SK-N-SH (cell line): ENCODE results near the gene ZNF532. TPM values are rescaled to one million over a fixed set of nuclear protein-coding genes. Genes with fewer than 3 reads are reported as not detected.

Experiments used
- CTCF ChIA-PET: fragments of 300-600, 350-600 bp; formaldehyde crosslinking; extraction: SDS; loops from one replicate; lab custom pipeline; 2021; lab: Yijun Ruan, JAX
- POLR2A ChIA-PET: fragments of 350-600 bp; sonication (Branson Sonifier 250); formaldehyde crosslinking; extraction: SDS; loops from one replicate; lab custom pipeline; 2020; ENCODE audit warnings: antibody characterized with exemption, inconsistent platforms; lab: Yijun Ruan, JAX
- DNase-seq: peaks from one replicate; pipeline ENCODE4 v3.0.0; 2012
- H2AFZ ChIP-seq: fragments of 200-600 bp; sonication (generic); 2 replicates; pipeline ENCODE4 v1.8.1; 2016; ENCODE audit warnings: antibody characterized with exemption, mild to moderate bottlenecking, low read depth
- H3F3A ChIP-seq: fragments of 200-600 bp; sonication (generic); replicated peaks from 2 replicates; pipeline ENCODE3; 2016; ENCODE audit warnings: antibody characterized with exemption, mild to moderate bottlenecking; ENCODE audit not compliant: insufficient read depth
- H3K27ac ChIP-seq, 2 experiments: fragments of 200-500 bp in 1 of 2; fragments of 200-600 bp in 1 of 2; sonication (Bioruptor generic) in 1 of 2; sonication (generic), shearing (Covaris generic) in 1 of 2; 2 replicates each; pipeline versions ENCODE4 v1.5.1 to v1.6.1; 2014 to 2016; ENCODE audit warnings: low read depth in 2 of 2, inconsistent platforms in 1 of 2, low read length in 1 of 2, mild to moderate bottlenecking in 1 of 2, mixed read lengths in 1 of 2
- H3K27me3 ChIP-seq: fragments of 200-600 bp; sonication (generic), shearing (Covaris generic); 2 replicates; pipeline ENCODE4 v1.6.1; 2016; ENCODE audit warnings: mixed run types; ENCODE audit not compliant: insufficient read depth
- H3K36me3 ChIP-seq, 2 experiments: fragments of 200-500 bp in 1 of 2; fragments of 200-600 bp in 1 of 2; sonication (Bioruptor generic) in 1 of 2; sonication (generic) in 1 of 2; replicated peaks in 1 of 2; 2 replicates each; pipeline versions ENCODE3 to v1.5.1; 2014 to 2016; ENCODE audit warnings: low read length in 1 of 2, mild to moderate bottlenecking in 1 of 2; ENCODE audit not compliant: insufficient read depth in 2 of 2, control insufficient read depth in 1 of 2
- H3K4me1 ChIP-seq, 2 experiments: fragments of 200-500 bp in 1 of 2; fragments of 200-600 bp in 1 of 2; sonication (Bioruptor generic) in 1 of 2; sonication (generic), shearing (Covaris generic) in 1 of 2; 2 replicates each; pipeline versions ENCODE4 v1.5.1 to v1.6.1; 2014 to 2016; ENCODE audit warnings: low read depth in 1 of 2, low read length in 1 of 2, mixed run types in 1 of 2; ENCODE audit not compliant: insufficient read depth in 2 of 2, control insufficient read depth in 1 of 2
- H3K4me2 ChIP-seq: fragments of 200-600 bp; sonication (generic), shearing (Covaris generic); 2 replicates; pipeline ENCODE4 v1.6.1; 2017; ENCODE audit warnings: mixed run types
- H3K4me3 ChIP-seq, 2 experiments: fragments of 200-500 bp in 1 of 2; fragments of 200-600 bp in 1 of 2; sonication (Bioruptor generic) in 1 of 2; sonication (generic), shearing (Covaris generic) in 1 of 2; 2 replicates each; pipeline versions ENCODE4 v1.5.1 to v1.8.1; 2014 to 2016; ENCODE audit warnings: low read depth in 2 of 2, inconsistent platforms in 1 of 2, low read length in 1 of 2, mild to moderate bottlenecking in 1 of 2, mixed read lengths in 1 of 2, moderate library complexity in 1 of 2
- H3K79me2 ChIP-seq: fragments of 200-600 bp; sonication (generic); 2 replicates; pipeline ENCODE4 v1.8.1; 2017; ENCODE audit warnings: mild to moderate bottlenecking; ENCODE audit not compliant: insufficient read depth
- H3K9ac ChIP-seq: fragments of 200-600 bp; sonication (generic); 2 replicates; pipeline ENCODE4 v1.6.1; 2017; ENCODE audit warnings: mixed run types
- H3K9me2 ChIP-seq: fragments of 200-600 bp; sonication (generic); 2 replicates; pipeline ENCODE4 v1.6.1; 2017; ENCODE audit warnings: mixed run types
- H3K9me3 ChIP-seq: fragments of 200-600 bp; sonication (generic); 2 replicates; pipeline ENCODE4 v1.6.1; 2017; ENCODE audit warnings: mixed run types, mild to moderate bottlenecking, moderate library complexity
- H4K20me1 ChIP-seq: fragments of 200-600 bp; sonication (generic); 2 replicates; pipeline ENCODE4 v1.6.1; 2017; ENCODE audit warnings: mild to moderate bottlenecking, mixed run types; ENCODE audit not compliant: insufficient read depth
- EZH2phosphoT487 ChIP-seq: fragments of 200-600 bp; sonication (generic); IDR thresholded peaks from 2 replicates; pipeline ENCODE4 v1.6.1; 2017; ENCODE audit warnings: low read depth, mixed run types, mild to moderate bottlenecking, antibody characterized with exemption, moderate library complexity, borderline replicate concordance
- FOSL2 ChIP-seq: IDR thresholded peaks from 2 replicates; pipeline ENCODE4 v1.4.0; 2012; ENCODE audit warnings: low read depth, mild to moderate bottlenecking, moderate library complexity, borderline replicate concordance
- MEF2A ChIP-seq: IDR thresholded peaks from 2 replicates; pipeline ENCODE4 v1.4.0; 2012; ENCODE audit warnings: low read depth, borderline replicate concordance
- NFIC ChIP-seq: IDR thresholded peaks from 2 replicates; pipeline ENCODE4 v1.4.0; 2012; ENCODE audit warnings: borderline replicate concordance
- NRF1 ChIP-seq: IDR thresholded peaks from 2 replicates; pipeline ENCODE4 v1.6.1; 2012; ENCODE audit warnings: low read depth, mild to moderate bottlenecking, low read length
- POLR2AphosphoS5 ChIP-seq: IDR thresholded peaks from 2 replicates; pipeline ENCODE4 v1.6.1; 2012; ENCODE audit warnings: low read depth, low read length
- RAD21 ChIP-seq: IDR thresholded peaks from 2 replicates; pipeline ENCODE4 v1.6.1; 2012; ENCODE audit warnings: mild to moderate bottlenecking, low read length
- RCOR1 ChIP-seq: fragments of 150-350 bp; IDR thresholded peaks from 2 replicates; pipeline ENCODE4 v1.6.1; 2017; ENCODE audit warnings: antibody characterized with exemption, low read length
- RFX5 ChIP-seq: IDR thresholded peaks from 2 replicates; pipeline ENCODE4 v1.6.1; 2012; ENCODE audit warnings: mild to moderate bottlenecking, improper control_type of control experiment, low read length
- RXRA ChIP-seq: IDR thresholded peaks from 2 replicates; pipeline ENCODE4 v1.4.0; 2012; ENCODE audit warnings: low read depth, mild to moderate bottlenecking, borderline replicate concordance
- SIN3A ChIP-seq: IDR thresholded peaks from 2 replicates; pipeline ENCODE4 v1.6.1; 2012; ENCODE audit warnings: low read depth, mild to moderate bottlenecking, low read length, moderate library complexity, borderline replicate concordance
- SMC3 ChIP-seq: IDR thresholded peaks from 2 replicates; pipeline ENCODE4 v1.6.1; 2012; ENCODE audit warnings: low read depth, low read length, improper control_type of control experiment
- TAF1 ChIP-seq: IDR thresholded peaks from 2 replicates; pipeline ENCODE4 v1.6.1; 2012; ENCODE audit warnings: low read depth, mild to moderate bottlenecking, low read length, moderate library complexity, borderline replicate concordance
- TCF12 ChIP-seq: IDR thresholded peaks from 2 replicates; pipeline ENCODE4 v1.4.0; 2012
- YY1 ChIP-seq: IDR thresholded peaks from 2 replicates; pipeline ENCODE4 v1.4.0; 2012; ENCODE audit warnings: low read depth, mild to moderate bottlenecking
- WGBS: methylation state at CpG from one replicate; pipeline ENCODE4 v1.1.6; 2017; ENCODE audit warnings: low lambda C conversion rate; 5-methylcytosine and 5-hydroxymethylcytosine counted together
- polyA plus RNA-seq, 3 experiments: library from polyadenylated mRNA; depleted of rRNA; stranded (reverse); fragments of >200 nt; gene quantifications; 2 replicates each; pipeline ENCODE4 v1.2.3, GENCODE V29; 2012
- TF ChIP-seq, protein P1 (sequence below): fragments of 150-350 bp; IDR thresholded peaks from 2 replicates; pipeline ENCODE4 v1.6.1; 2017; ENCODE audit warnings: antibody characterized with exemption, low read length, low read depth, borderline replicate concordance
- TF ChIP-seq, protein P2 (sequence below): fragments of 200-600 bp; sonication (generic); IDR thresholded peaks from 2 replicates; pipeline ENCODE4 v1.6.1; 2017; ENCODE audit warnings: antibody characterized with exemption, mild to moderate bottlenecking, moderate library complexity

Gene ZNF532
- polyA plus RNA-seq, 1 of the 3 experiments (the other 2 are of a cell fraction), result 34.7 TPM

DNA sequence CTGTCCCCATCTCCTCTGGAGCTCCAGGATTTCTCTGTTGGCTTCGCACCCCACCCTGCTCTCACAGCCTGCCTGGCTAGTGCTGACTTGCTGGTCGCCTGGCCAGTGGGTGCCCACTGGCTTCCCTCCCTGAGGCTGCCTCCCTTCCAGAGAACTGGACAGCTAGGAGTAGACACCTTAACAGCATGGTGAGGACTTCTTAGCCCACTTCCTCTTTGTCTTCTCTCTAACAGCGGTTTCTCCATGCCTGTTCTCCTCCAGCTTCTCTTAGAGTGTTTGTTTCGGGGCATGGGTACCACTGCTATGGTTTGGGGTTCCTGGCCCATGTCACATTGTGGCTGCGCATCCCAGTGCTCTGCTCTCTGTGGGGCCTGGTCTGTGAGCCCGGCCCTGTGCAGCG, 37.1 kb downstream of the ZNF532 start:
- peaks cover 75% of the 10 kb centered on the region for H3K79me2 ChIP-seq

DNA sequence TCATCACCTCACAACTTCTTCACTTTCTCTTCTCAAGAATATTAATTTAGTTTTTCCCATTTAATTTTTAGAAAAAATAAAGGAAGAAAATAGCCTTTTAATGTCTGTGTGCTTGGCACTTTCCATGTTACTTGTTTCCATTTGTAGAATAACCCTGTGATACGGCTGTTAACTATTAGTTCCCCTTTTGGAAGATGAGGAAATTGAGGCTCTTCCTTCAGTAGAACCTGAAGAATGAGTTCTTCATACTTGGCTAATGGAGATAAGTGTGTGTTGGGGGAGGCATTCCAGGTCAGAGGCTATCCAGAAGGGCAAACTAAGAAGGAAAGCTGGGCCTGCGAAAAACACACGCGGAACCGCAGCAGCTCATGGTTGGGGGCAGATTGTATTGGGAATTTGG, 38.3 kb downstream of the ZNF532 start:
- H3K27me3 ChIP-seq, result no peaks in the 10 kb centered on the region
- no peak overlapping the region for H2AFZ ChIP-seq
- no peaks in the 10 kb centered on the region for H4K20me1 ChIP-seq
- TF ChIP-seq SMC3 (no peak), FOSL2 (no peak)
- TF ChIP-seq, protein P1, sequence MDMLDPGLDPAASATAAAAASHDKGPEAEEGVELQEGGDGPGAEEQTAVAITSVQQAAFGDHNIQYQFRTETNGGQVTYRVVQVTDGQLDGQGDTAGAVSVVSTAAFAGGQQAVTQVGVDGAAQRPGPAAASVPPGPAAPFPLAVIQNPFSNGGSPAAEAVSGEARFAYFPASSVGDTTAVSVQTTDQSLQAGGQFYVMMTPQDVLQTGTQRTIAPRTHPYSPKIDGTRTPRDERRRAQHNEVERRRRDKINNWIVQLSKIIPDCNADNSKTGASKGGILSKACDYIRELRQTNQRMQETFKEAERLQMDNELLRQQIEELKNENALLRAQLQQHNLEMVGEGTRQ, result no peak
- no peaks in the 10 kb centered on the region; a peak in 1 of 4 replicates for H3K4me1 ChIP-seq
- H3K9ac ChIP-seq, result no peak overlapping the region
- H3K9me3 ChIP-seq, result peaks cover 2% of the 10 kb centered on the region; the same call in 1 of the 2 replicates
- peaks cover 74% of the 10 kb centered on the region for H3K79me2 ChIP-seq
- no peak for DNase-seq
- ChIA-PET POLR2A (no interaction called here), CTCF (interaction anchor here (1.0 kb wide), 1 partner anchor 70 kb away, joined by 3 read pairs; no protein-coding TSS in a partner anchor)
- no peaks in the 10 kb centered on the region for H3K9me2 ChIP-seq
- H3K36me3 ChIP-seq, result peaks cover 5 to 29% of the 10 kb centered on the region in 2 experiments
- WGBS, result 94% methylated on average over 5 of the region's 5 CpGs
- no peaks in the 10 kb centered on the region for H3F3A ChIP-seq
- H3K27ac ChIP-seq, result no peak overlapping the region
- H3K4me2 ChIP-seq, result no peak overlapping the region
- no peak overlapping the region for H3K4me3 ChIP-seq

More for the DNA sequence above, 37.1 kb downstream of the ZNF532 start:
- no peak for DNase-seq
- 100% methylated on average over 6 of the region's 7 CpGs for WGBS
- Histone ChIP-seq H3K9me2 (no peaks in the 10 kb centered on the region), H3K4me2 (no peak overlapping the region), H3K9ac (no peak overlapping the region), H3K27me3 (no peaks in the 10 kb centered on the region), H3F3A (no peaks in the 10 kb centered on the region), H3K9me3 (peaks cover 6% of the 10 kb centered on the region; the same call in 1 of the 2 replicates), H2AFZ (no peak overlapping the region), H3K36me3 (peaks cover 5 to 29% of the 10 kb centered on the region in 2 experiments), H3K4me1 (no peaks in the 10 kb centered on the region; a peak in 1 of 4 replicates), H3K4me3 (no peak overlapping the region), H3K27ac (no peak overlapping the region), H4K20me1 (no peaks in the 10 kb centered on the region)
- TF ChIP-seq NRF1, result no peak
- TF ChIP-seq POLR2AphosphoS5, result no peak
- no peak for TF ChIP-seq TAF1
- TF ChIP-seq SIN3A, result no peak
- CTCF ChIA-PET, result no interaction called here
- POLR2A ChIA-PET, result interaction anchor here (0.6 kb wide), 1 partner anchor 30 kb away, joined by 3 read pairs; no protein-coding TSS in a partner anchor

DNA sequence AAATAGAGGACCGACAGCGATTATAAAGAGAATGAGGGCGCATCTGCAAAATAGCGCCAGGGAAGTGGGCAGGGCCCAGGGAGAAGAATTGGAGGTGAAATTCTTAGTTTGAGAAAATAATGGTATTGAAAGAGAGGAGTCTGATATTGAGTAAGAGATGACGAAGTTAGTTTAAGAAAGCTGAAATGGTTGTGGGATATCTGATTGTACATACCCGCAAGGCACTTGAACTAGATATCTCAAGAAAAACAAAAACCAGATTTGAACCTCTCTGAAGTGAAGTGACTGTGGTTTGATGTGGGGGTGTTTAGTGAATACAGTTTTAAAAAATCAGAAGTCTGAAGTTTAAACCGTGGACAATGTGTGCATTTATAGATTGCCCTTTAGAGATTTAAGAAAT, 38.9 kb downstream of the ZNF532 start:
- H4K20me1 ChIP-seq, result no peaks in the 10 kb centered on the region
- TF ChIP-seq, protein P2, sequence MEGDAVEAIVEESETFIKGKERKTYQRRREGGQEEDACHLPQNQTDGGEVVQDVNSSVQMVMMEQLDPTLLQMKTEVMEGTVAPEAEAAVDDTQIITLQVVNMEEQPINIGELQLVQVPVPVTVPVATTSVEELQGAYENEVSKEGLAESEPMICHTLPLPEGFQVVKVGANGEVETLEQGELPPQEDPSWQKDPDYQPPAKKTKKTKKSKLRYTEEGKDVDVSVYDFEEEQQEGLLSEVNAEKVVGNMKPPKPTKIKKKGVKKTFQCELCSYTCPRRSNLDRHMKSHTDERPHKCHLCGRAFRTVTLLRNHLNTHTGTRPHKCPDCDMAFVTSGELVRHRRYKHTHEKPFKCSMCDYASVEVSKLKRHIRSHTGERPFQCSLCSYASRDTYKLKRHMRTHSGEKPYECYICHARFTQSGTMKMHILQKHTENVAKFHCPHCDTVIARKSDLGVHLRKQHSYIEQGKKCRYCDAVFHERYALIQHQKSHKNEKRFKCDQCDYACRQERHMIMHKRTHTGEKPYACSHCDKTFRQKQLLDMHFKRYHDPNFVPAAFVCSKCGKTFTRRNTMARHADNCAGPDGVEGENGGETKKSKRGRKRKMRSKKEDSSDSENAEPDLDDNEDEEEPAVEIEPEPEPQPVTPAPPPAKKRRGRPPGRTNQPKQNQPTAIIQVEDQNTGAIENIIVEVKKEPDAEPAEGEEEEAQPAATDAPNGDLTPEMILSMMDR, result no peak
- no peak for TF ChIP-seq RAD21
- TF ChIP-seq, protein P1, result no peak
- no peak for TF ChIP-seq TAF1
- no peak for TF ChIP-seq TCF12
- TF ChIP-seq RCOR1, result no peak
- TF ChIP-seq RFX5, result no peak
- TF ChIP-seq NFIC, result no peak
- no peak for TF ChIP-seq MEF2A
- no peak for TF ChIP-seq YY1
- TF ChIP-seq EZH2phosphoT487, result no peak
- no peak for TF ChIP-seq RXRA

More for the DNA sequence above, 38.9 kb downstream of the ZNF532 start:
- ChIA-PET POLR2A (no interaction called here), CTCF (interaction anchor here (1.0 kb wide), 1 partner anchor 69 kb away, joined by 3 read pairs; no protein-coding TSS in a partner anchor)
- WGBS, result 96% methylated on average over 7 of the region's 7 CpGs
- no peak for DNase-seq
- Histone ChIP-seq H3F3A (no peaks in the 10 kb centered on the region), H3K9me3 (no peaks in the 10 kb centered on the region), H3K9me2 (no peaks in the 10 kb centered on the region), H3K9ac (no peak overlapping the region), H3K27ac (no peak overlapping the region), H2AFZ (no peak overlapping the region), H3K4me2 (no peak overlapping the region), H3K36me3 (peaks cover 2 to 34% of the 10 kb centered on the region in 2 experiments), H3K79me2 (peaks cover 72% of the 10 kb centered on the region), H3K27me3 (no peaks in the 10 kb centered on the region), H3K4me1 (no peaks in the 10 kb centered on the region; a peak in 1 of 4 replicates), H3K4me3 (no peak overlapping the region)
